H4 (cell line): ENCODE measurements around the gene CDCA3. TPM values are rescaled to one million over a fixed set of nuclear protein-coding genes. Genes with fewer than 3 reads are reported as not detected.
"Not testable (repeated sequence)": the region's sequence is repeated elsewhere in the genome, so short reads cannot be mapped to it uniquely, and the experiment has no call there.

Experiments
- DNase-seq: peaks from one replicate; pipeline ENCODE4 v3.0.0-alpha.2; 2015; ENCODE audit warnings: low spot score
- total RNA-seq: library from RNA; depleted of rRNA; stranded (reverse); fragments of >200 nt; shearing (Covaris generic); gene quantifications from 2 replicates; pipeline ENCODE4 v1.2.3, GENCODE V29; 2014; rRNA removed

The CDCA3 gene
- 75.3 and 101 TPM in 2 replicates for total RNA-seq

GRCh38 chr12:6851153-6851920 is at the start of gene CDCA3:
Gene CDCA3 (minus strand): TSS chr12:6851286. CDS start chr12:6850952, 334 bp downstream.
- DNase-seq, result peak; percentile 100

GRCh38 chr12:6899837-6900519 is 48.9 kb upstream of the CDCA3 start:
- peak; percentile 89 for DNase-seq

- no peak for DNase-seq
Observed at GRCh38 chr12:6899427-6899826, 48.3 kb upstream of the CDCA3 start.

- no peak for DNase-seq
Observed at GRCh38 chr12:6896846-6897435, 45.9 kb upstream of the CDCA3 start.

GRCh38 chr12:6894321-6894720 is 43.2 kb upstream of the CDCA3 start:
- DNase-seq, result no peak

- DNase-seq, result not testable (repeated sequence)
Observed at GRCh38 chr12:6892683-6893082, 41.6 kb upstream of the CDCA3 start.

- DNase-seq, result peak; percentile 5
Observed at GRCh38 chr12:6891646-6892001, 40.5 kb upstream of the CDCA3 start.

- peak; percentile 95 for DNase-seq
Observed at GRCh38 chr12:6890789-6891645, 39.9 kb upstream of the CDCA3 start.

- DNase-seq, result not testable (repeated sequence)
Observed at GRCh38 chr12:6889775-6890573, 38.9 kb upstream of the CDCA3 start.

- DNase-seq, result not testable (repeated sequence)
Observed at GRCh38 chr12:6888794-6889193, 37.7 kb upstream of the CDCA3 start.

- DNase-seq, result peak; percentile 2
Observed at GRCh38 chr12:6888360-6888759, 37.3 kb upstream of the CDCA3 start.

GRCh38 chr12:6887460-6887859 is 36.4 kb upstream of the CDCA3 start:
- DNase-seq, result no peak

GRCh38 chr12:6886206-6886999 is 35.3 kb upstream of the CDCA3 start:
- DNase-seq, result not testable (repeated sequence)

GRCh38 chr12:6884539-6884938 is 33.5 kb upstream of the CDCA3 start:
- no peak for DNase-seq

- DNase-seq, result no peak
Observed at GRCh38 chr12:6883683-6884082, 32.6 kb upstream of the CDCA3 start.

GRCh38 chr12:6883252-6883651 is 32.2 kb upstream of the CDCA3 start:
- DNase-seq, result no peak

- DNase-seq, result not testable (repeated sequence)
Observed at GRCh38 chr12:6879824-6880223, 28.7 kb upstream of the CDCA3 start.

- not testable (repeated sequence) for DNase-seq
Observed at GRCh38 chr12:6874015-6874368, 22.9 kb upstream of the CDCA3 start.

GRCh38 chr12:6873094-6874014 is 22.3 kb upstream of the CDCA3 start, which contains the start of gene SPSB2:
Gene SPSB2 (minus strand): TSS chr12:6873303. CDS start chr12:6872901, 402 bp downstream.
- peak; percentile 92 for DNase-seq
